CD4-positive, alpha-beta T cell treated with Interleukin-2 at 100 ng/mL for 4 hours (primary cell): Measurements from ENCODE around the gene TNFSF13B.

Experiments used
- DNase-seq: peaks from one replicate; pipeline ENCODE4 v3.0.0-alpha.2; 2020; ENCODE audit warnings: low spot score

TNFSF13B gene

DNA sequence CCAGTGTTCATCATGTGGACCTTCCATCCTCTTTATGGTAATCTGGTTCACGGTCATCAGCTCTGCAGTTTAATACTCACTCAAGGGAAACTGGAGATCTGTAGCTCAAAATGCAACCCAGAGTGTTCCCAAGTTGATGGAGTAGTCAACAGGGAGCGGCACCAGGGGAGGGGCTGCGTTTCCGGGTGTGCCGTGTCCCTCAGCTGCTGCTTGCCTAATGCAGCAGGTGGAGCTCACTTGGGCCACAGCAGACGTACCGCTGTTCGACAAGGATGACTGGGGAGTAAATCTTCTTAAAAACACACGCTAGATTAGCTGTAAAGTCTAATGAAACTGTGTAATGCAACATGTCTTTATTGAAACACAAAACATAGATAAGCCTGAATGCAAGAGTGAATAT, 81.1 kb downstream of the TNFSF13B start:
- DNase-seq, result no peak

DNA sequence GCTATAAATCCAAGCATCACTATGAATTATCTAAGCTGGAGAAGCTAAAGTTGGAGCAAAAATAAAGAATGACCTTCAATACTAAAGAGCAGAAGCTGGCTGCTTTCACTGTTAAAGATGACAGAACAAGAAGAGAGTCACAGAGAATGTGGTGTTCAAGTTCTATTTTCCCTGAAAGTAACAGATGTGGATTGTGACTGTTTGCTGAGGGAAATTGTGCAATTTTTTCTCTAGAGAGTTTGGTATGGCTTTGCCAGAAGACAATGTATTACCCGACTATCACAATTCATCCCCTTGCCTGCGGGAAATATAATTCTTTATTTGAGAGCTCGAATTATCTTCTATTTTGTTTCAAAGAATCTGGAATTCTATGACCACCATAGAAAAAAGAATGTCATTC, 83.1 kb downstream of the TNFSF13B start:
- DNase-seq, result no peak

DNA sequence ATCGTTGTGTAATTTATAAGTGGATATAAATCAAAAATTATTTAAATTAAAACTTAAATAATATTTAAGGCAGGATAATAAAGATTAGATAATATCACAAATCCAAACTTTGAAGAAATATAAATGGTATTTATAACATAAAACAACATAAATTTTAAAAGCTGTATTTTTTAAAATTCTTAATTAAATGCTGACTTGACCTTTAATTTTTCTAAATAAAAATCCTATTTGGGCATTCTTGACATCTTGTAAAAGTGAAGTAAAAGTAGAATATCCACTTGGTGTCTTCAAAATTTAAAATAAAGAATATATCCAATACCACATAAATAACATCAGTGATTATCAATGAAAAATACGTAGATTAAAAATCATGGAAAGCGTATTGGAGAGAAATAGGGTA, 87.7 kb downstream of the TNFSF13B start:
- no peak for DNase-seq
